Parathyroid adenoma (tissue), 2 donors: ENCODE data around the gene PRAC2.

Source experiments
- H2AFZ ChIP-seq: fragments of 300-600 bp; sonication (generic); one replicate; pipeline ENCODE4 v1.7.0; 2017; ENCODE audit warnings: antibody characterized with exemption, mild to moderate bottlenecking
- H3K27ac ChIP-seq: fragments of 300-600 bp; sonication (generic); one replicate; pipeline ENCODE4 v1.7.0; 2017
- H3K27me3 ChIP-seq: fragments of 300-600 bp; sonication (generic); one replicate; pipeline ENCODE4 v1.7.0; 2017; ENCODE audit warnings: low read length; ENCODE audit not compliant: control insufficient read depth, insufficient read depth
- H3K36me3 ChIP-seq: fragments of 300-600 bp; sonication (generic); one replicate; pipeline ENCODE4 v1.7.0; 2017; ENCODE audit warnings: low read length; ENCODE audit not compliant: control insufficient read depth, insufficient read depth
- H3K4me1 ChIP-seq: fragments of 300-600 bp; sonication (generic); one replicate; pipeline ENCODE4 v1.7.0; 2017; ENCODE audit warnings: control low read depth
- H3K4me2 ChIP-seq: fragments of 300-600 bp; sonication (generic); one replicate; pipeline ENCODE4 v1.7.0; 2017; ENCODE audit warnings: low read length
- H3K4me3 ChIP-seq: fragments of 300-600 bp; sonication (generic); one replicate; pipeline ENCODE4 v1.7.0; 2017; ENCODE audit warnings: low read depth, low read length
- H3K79me2 ChIP-seq: fragments of 300-600 bp; sonication (generic); one replicate; pipeline ENCODE4 v1.7.0; 2017; ENCODE audit warnings: control low read depth
- H3K9ac ChIP-seq: fragments of 300-600 bp; sonication (generic); one replicate; pipeline ENCODE4 v1.7.0; 2017; ENCODE audit warnings: mild to moderate bottlenecking
- H3K9me3 ChIP-seq: fragments of 300-600 bp; sonication (generic); one replicate; pipeline ENCODE4 v1.7.0; 2017; ENCODE audit warnings: low read length; ENCODE audit not compliant: control insufficient read depth
- TF ChIP-seq, protein P1 (sequence below): fragments of 300-600 bp; sonication (generic); IDR thresholded peaks from one replicate; pipeline ENCODE4 v1.7.0; 2017; ENCODE audit warnings: antibody characterized with exemption, mild to moderate bottlenecking
- donor health status: primary hyperparathyroidism.

PRAC2 gene

DNA sequence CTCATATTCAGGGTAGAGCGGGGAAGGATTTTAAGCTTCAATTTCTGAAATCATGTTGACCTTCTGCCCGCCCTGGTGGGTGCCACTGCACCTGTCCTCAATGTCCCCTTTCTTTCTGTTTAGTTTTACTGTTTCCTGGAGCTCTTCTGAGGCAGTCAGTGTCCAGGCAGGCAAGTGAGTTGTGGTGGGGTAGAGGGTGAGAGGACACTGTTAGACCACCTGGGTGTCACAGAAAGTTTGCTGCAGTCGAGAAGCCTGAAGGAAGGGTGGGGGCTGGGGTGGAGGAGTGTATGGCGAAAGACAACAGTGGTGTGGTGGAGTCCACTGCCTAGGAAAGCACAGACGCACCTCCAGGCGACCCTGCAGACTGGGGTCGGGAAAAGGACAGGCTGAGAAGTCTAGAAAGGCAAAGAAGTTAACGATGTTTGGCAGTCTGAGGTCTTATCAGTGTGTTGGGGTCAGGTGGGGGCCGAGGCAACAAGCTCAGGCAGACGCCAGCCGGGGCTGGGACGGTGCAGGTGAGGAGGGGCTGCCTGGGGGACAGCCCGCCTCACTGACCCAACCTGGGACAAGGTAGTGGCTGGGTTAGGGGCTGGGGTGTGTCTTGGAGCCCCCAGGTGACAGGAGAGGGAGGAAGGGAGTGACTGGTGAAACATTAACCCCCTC, 28.9 kb downstream of the PRAC2 start:
- Histone ChIP-seq H3K36me3 (no peaks in the 10 kb centered on the region), H3K9ac (no peak overlapping the region), H3K4me2 (no peak overlapping the region), H3K9me3 (no peaks in the 10 kb centered on the region), H3K79me2 (no peaks in the 10 kb centered on the region), H3K4me3 (no peak overlapping the region), H3K27ac (no peak overlapping the region), H2AFZ (no peak overlapping the region), H3K27me3 (peaks cover 30% of the 10 kb centered on the region), H3K4me1 (no peaks in the 10 kb centered on the region)
- TF ChIP-seq, protein P1, sequence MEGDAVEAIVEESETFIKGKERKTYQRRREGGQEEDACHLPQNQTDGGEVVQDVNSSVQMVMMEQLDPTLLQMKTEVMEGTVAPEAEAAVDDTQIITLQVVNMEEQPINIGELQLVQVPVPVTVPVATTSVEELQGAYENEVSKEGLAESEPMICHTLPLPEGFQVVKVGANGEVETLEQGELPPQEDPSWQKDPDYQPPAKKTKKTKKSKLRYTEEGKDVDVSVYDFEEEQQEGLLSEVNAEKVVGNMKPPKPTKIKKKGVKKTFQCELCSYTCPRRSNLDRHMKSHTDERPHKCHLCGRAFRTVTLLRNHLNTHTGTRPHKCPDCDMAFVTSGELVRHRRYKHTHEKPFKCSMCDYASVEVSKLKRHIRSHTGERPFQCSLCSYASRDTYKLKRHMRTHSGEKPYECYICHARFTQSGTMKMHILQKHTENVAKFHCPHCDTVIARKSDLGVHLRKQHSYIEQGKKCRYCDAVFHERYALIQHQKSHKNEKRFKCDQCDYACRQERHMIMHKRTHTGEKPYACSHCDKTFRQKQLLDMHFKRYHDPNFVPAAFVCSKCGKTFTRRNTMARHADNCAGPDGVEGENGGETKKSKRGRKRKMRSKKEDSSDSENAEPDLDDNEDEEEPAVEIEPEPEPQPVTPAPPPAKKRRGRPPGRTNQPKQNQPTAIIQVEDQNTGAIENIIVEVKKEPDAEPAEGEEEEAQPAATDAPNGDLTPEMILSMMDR, result no peak

DNA sequence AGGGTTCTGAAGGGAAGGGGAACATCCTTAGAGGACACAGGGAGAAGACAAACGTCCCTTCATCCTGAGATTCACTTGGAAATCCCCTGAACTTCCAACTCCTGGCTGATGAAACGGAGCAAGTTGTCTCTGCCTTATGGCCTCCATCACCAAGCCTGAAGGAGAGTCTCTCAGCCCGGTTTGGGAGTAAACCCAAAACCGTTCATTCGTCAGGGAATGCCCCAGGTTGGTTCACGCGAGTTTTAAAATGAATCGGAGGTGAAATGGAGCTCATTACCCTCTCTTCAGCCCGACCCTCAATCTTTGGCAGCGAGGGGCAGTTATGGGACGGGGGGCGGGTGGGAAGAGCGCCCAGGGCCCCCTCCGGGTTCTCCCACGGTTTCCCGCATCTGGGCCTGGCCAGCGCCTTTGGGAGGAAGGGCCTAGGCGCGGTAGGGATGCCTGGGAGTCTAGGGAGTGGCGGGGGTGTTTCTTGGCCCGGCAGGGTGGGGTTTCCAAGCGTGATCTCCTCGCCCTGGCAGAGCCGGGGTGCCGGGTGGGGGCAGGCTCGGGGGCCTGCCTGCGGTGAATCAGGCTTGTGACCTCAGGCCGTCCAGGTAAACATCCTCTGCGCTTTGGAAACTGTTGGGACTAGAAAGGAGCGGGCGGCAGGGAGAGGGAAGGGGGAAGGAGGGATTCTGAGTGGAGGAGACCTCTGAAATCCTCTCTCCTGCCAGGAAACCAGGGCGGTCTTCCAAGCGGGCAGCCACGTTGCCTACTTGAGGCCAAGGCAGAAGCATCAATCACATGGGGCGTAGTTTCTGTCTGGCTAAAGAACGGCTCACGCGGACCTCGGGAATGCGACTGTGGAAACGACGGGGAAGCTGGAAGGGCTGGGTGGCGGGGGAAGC, 29.7 kb downstream of the PRAC2 start:
- Histone ChIP-seq H3K79me2 (no peaks in the 10 kb centered on the region), H3K4me1 (no peaks in the 10 kb centered on the region), H3K27ac (no peak overlapping the region), H2AFZ (no peak overlapping the region), H3K9ac (no peak overlapping the region), H3K36me3 (no peaks in the 10 kb centered on the region), H3K4me3 (no peak overlapping the region), H3K4me2 (no peak overlapping the region), H3K9me3 (no peaks in the 10 kb centered on the region), H3K27me3 (peaks cover 24% of the 10 kb centered on the region)
- TF ChIP-seq, protein P1, result no peak

DNA sequence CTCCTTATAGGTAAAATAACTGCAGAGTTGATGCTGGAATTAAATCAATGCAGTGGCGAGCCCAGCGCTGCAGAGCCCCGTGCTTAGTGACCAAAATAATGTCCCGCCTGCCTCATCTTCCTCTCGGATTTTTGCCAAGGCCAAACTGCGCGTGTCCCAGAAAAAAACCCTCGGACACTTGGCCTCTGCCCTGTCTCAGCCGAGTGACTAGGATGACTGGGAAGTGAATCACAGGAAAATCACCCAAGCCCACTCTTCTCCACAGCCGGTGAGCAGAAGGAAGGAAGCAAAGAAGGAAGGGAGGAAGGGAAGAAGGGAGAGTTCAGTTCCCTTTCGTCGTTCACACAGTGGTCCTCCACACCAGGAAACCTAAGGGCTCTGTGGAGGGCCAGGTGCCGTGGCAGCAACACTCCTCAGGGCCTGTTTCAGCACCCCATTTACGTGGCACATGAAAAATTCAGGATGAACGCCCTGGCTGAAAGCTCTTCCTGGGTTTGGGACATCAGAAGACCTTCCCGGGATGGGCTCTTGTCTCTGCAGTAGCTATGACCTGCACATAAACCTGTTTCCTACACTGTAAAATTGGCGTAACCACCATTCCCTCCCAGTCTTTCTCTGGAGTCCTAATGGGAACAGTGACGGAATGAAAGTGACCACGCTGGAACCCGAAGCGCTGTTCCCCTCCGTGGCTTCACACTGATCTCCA, 31.0 kb downstream of the PRAC2 start:
- Histone ChIP-seq H3K9ac (no peak overlapping the region), H3K27me3 (peaks cover 22% of the 10 kb centered on the region), H3K4me3 (no peak overlapping the region), H3K9me3 (no peaks in the 10 kb centered on the region), H3K79me2 (no peaks in the 10 kb centered on the region), H3K36me3 (no peaks in the 10 kb centered on the region), H2AFZ (no peak overlapping the region), H3K27ac (no peak overlapping the region), H3K4me2 (no peak overlapping the region), H3K4me1 (no peaks in the 10 kb centered on the region)
- TF ChIP-seq, protein P1, result no peak

DNA sequence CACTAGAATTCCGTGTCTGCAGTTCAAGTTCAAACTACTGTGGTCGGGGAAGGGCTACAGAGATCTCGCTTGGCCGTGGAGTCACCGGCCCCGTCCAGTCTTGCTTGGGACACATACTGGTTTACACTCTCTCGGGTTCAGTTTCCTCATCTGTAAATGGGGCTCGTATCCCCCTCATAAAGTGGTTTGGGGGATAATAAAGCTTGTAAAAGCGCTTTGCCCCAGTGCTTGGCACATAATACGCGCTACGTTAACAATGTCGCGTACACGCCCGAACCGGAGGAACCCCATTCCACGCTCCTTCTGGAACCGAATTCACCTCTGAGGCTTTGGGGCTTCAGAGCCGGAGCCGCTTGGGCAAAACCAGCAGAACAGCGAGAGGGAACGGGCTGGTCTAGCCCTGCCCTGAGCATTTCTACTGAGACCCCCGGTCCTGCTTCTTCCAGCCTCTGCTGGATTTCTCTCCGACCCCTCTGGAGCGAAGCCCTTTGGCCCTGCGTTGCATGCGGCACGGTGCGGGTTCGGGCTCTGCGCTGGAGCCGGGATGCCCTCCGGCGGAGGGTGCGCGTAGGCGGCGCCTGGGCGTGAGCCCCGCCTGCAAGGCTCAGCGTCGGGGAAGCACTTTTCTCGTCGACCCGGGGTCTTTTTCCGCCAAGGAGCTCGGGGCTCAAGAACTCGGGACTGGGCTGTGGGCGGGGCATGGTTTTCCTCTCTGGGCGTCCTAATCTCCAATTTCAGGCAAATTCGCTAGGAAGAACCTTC, 31.7 kb downstream of the PRAC2 start:
- peaks cover 15% of the 10 kb centered on the region for H3K27me3 ChIP-seq
- H3K4me3 ChIP-seq, result no peak overlapping the region
- TF ChIP-seq, protein P1, result no peak
- H3K79me2 ChIP-seq, result no peaks in the 10 kb centered on the region
- no peak overlapping the region for H3K4me2 ChIP-seq
- H3K36me3 ChIP-seq, result no peaks in the 10 kb centered on the region
- H3K9ac ChIP-seq, result no peak overlapping the region
- H3K9me3 ChIP-seq, result no peaks in the 10 kb centered on the region
- H3K4me1 ChIP-seq, result no peaks in the 10 kb centered on the region
- H3K27ac ChIP-seq, result no peak overlapping the region
- H2AFZ ChIP-seq, result no peak overlapping the region
